WI38 (cell line): Measurements from ENCODE around the gene VGF.
A peak's percentile ranks its signal among the peaks of the same experiment; 100 is the strongest.

Source experiments
- H3K4me3 ChIP-seq: 2 replicates; pipeline ENCODE4 v1.5.1; 2011; ENCODE audit warnings: low read depth, mild to moderate bottlenecking, control low read depth, low read length
- CTCF ChIP-seq: IDR thresholded peaks from 2 replicates; pipeline ENCODE4 v1.5.1; 2012; ENCODE audit warnings: low read depth, mild to moderate bottlenecking, control low read depth, low read length

VGF gene

GRCh38 chr7:101156277-101156676 lies 9.1 kb downstream of the VGF start:
- H3K4me3 ChIP-seq, result no peak overlapping the region
- TF ChIP-seq CTCF, result peak; percentile 13; the same call in 1 of the 2 replicates

GRCh38 chr7:101155303-101155702 lies 10.1 kb downstream of the VGF start:
- no peak for TF ChIP-seq CTCF
- H3K4me3 ChIP-seq, result peak overlapping the region; percentile 88

- peak overlapping the region; percentile 88 for H3K4me3 ChIP-seq
Observed at GRCh38 chr7:101154693-101155102, 10.7 kb downstream of the VGF start.

GRCh38 chr7:101153969-101154692 lies 11.2 kb downstream of the VGF start, which contains the start of gene AP1S1:
Gene AP1S1 (plus strand): TSS chr7:101154476. CDS start chr7:101154515, 39 bp downstream.
- peak within 1 kb of the TSS; percentile 88 for H3K4me3 ChIP-seq
- no peak for TF ChIP-seq CTCF

More at GRCh38 chr7:101154693-101155102, 10.7 kb downstream of the VGF start:
- no peak for TF ChIP-seq CTCF

GRCh38 chr7:101151908-101152651 lies 13.3 kb downstream of the VGF start:
- TF ChIP-seq CTCF, result no peak

GRCh38 chr7:101140746-101141382 lies 24.5 kb downstream of the VGF start:
- no peak for TF ChIP-seq CTCF
- H3K4me3 ChIP-seq, result no peak overlapping the region

More at GRCh38 chr7:101151908-101152651, 13.3 kb downstream of the VGF start:
- no peak overlapping the region for H3K4me3 ChIP-seq
